Mesenchymal stem cell (in vitro differentiated cells and primary cell): ENCODE data around the gene GPRIN2.

Experiments
- DNase-seq: peaks from one replicate; pipeline ENCODE4 v3.0.0-alpha.2; 2013
- H2AFZ ChIP-seq: one replicate; pipeline ENCODE4 v1.6.1; 2013; ENCODE audit warnings: low read depth, mild to moderate bottlenecking, control low read depth, inconsistent platforms, low read length, moderate library complexity
- H2AK5ac ChIP-seq: 2 replicates; pipeline ENCODE4 v1.6.1; 2013; ENCODE audit warnings: low read length, moderate library complexity, mild to moderate bottlenecking, inconsistent platforms; ENCODE audit not compliant: severe bottlenecking
- H2BK120ac ChIP-seq: one replicate; pipeline ENCODE4 v1.6.1; 2013; ENCODE audit warnings: low read depth, mild to moderate bottlenecking, inconsistent platforms, low read length, moderate library complexity
- H2BK12ac ChIP-seq, 2 experiments: one replicate each; pipeline ENCODE4 v1.6.1; 2013; ENCODE audit warnings: inconsistent platforms in 2 of 2, low read length in 2 of 2, mild to moderate bottlenecking in 2 of 2, moderate library complexity in 2 of 2, control low read depth in 1 of 2
- H2BK15ac ChIP-seq: one replicate; pipeline ENCODE4 v1.6.1; 2013; ENCODE audit warnings: mild to moderate bottlenecking, low read depth, inconsistent platforms; ENCODE audit not compliant: poor library complexity, severe bottlenecking
- H2BK5ac ChIP-seq: 2 replicates; pipeline ENCODE4 v1.6.1; 2013; ENCODE audit warnings: low read depth, mild to moderate bottlenecking, low read length, control low read depth, inconsistent platforms; ENCODE audit not compliant: poor library complexity, severe bottlenecking
- H3K14ac ChIP-seq, 2 experiments: one replicate each; pipeline ENCODE4 v1.6.1; 2013; ENCODE audit warnings: inconsistent platforms in 2 of 2, low read length in 2 of 2, control low read depth in 1 of 2, mild to moderate bottlenecking in 1 of 2, moderate library complexity in 1 of 2
- H3K18ac ChIP-seq, 2 experiments: one replicate each; pipeline ENCODE4 v1.6.1; 2013; ENCODE audit warnings: inconsistent platforms in 2 of 2, low read length in 2 of 2, control low read depth in 1 of 2, low read depth in 1 of 2, mild to moderate bottlenecking in 1 of 2
- H3K23ac ChIP-seq, 2 experiments: one replicate each; pipeline ENCODE4 v1.6.1; 2013; ENCODE audit warnings: inconsistent platforms in 2 of 2, low read length in 2 of 2, mild to moderate bottlenecking in 2 of 2, moderate library complexity in 2 of 2, control low read depth in 1 of 2
- H3K27ac ChIP-seq: 2 replicates; pipeline ENCODE4 v1.5.1; 2013; ENCODE audit warnings: mild to moderate bottlenecking, moderate library complexity, low read length, control low read depth, inconsistent platforms; ENCODE audit not compliant: poor library complexity, severe bottlenecking
- H3K27me3 ChIP-seq, 2 experiments: 2 replicates each; pipeline versions ENCODE4 v1.6.1 to v1.7.0; 2013; ENCODE audit warnings: low read length in 2 of 2, mild to moderate bottlenecking in 2 of 2, moderate library complexity in 2 of 2, control low read depth in 1 of 2, inconsistent platforms in 1 of 2; ENCODE audit not compliant: control insufficient read depth in 1 of 2, insufficient read depth in 1 of 2
- H3K36me3 ChIP-seq, 2 experiments: 2 replicates each; pipeline versions ENCODE4 v1.6.1 to v1.7.0; 2013; ENCODE audit warnings: low read length in 2 of 2, control low read depth in 1 of 2, inconsistent platforms in 1 of 2, low read depth in 1 of 2, mild to moderate bottlenecking in 1 of 2; ENCODE audit not compliant: insufficient read depth in 2 of 2, control insufficient read depth in 1 of 2
- H3K4ac ChIP-seq, 2 experiments: one replicate each; pipeline ENCODE4 v1.6.1; 2013; ENCODE audit warnings: inconsistent platforms in 2 of 2, low read length in 2 of 2, mild to moderate bottlenecking in 2 of 2, moderate library complexity in 2 of 2, control low read depth in 1 of 2, low read depth in 1 of 2
- H3K4me1 ChIP-seq: 2 replicates; pipeline ENCODE4 v1.6.1; 2013; ENCODE audit warnings: low read depth, low read length, control low read depth; ENCODE audit not compliant: control insufficient read depth, insufficient read depth
- H3K4me2 ChIP-seq: 2 replicates; pipeline ENCODE4 v1.6.1; 2013; ENCODE audit warnings: low read length, mild to moderate bottlenecking, inconsistent platforms; ENCODE audit not compliant: poor library complexity, severe bottlenecking
- H3K4me3 ChIP-seq, 2 experiments: 2 replicates each; pipeline versions ENCODE4 v1.5.1 to v1.7.0; 2013; ENCODE audit warnings: low read length in 2 of 2, mild to moderate bottlenecking in 2 of 2, control low read depth in 1 of 2, low read depth in 1 of 2; ENCODE audit not compliant: insufficient read depth in 1 of 2
- H3K79me1 ChIP-seq: replicated peaks from 2 replicates; pipeline ENCODE4 v1.6.1; 2013; ENCODE audit warnings: mild to moderate bottlenecking, control low read depth, low read length, inconsistent platforms; ENCODE audit not compliant: poor library complexity, severe bottlenecking
- H3K9ac ChIP-seq: 2 replicates; pipeline ENCODE4 v1.7.0; 2013; ENCODE audit warnings: mild to moderate bottlenecking, low read length, moderate library complexity
- H3K9me3 ChIP-seq: 2 replicates; pipeline ENCODE4 v1.7.0; 2013; ENCODE audit warnings: mild to moderate bottlenecking, low read length; ENCODE audit not compliant: control insufficient read depth
- H4K8ac ChIP-seq: one replicate; pipeline ENCODE4 v1.6.1; 2013; ENCODE audit warnings: inconsistent platforms, mild to moderate bottlenecking, low read length, moderate library complexity
- H4K91ac ChIP-seq: one replicate; pipeline ENCODE4 v1.6.1; 2013; ENCODE audit warnings: mild to moderate bottlenecking, low read length, inconsistent platforms
- WGBS: methylation state at CpG from one replicate; pipeline ENCODE4 v1.1.7; 2013; ENCODE audit warnings: mixed read lengths; 5-methylcytosine and 5-hydroxymethylcytosine counted together

The GPRIN2 gene

GRCh38 chr10:46553238-46554049 lies 3.0 kb downstream of the GPRIN2 start:
- no peak overlapping the region for H3K4me2 ChIP-seq
- peaks cover 25% of the 10 kb centered on the region for H3K4me1 ChIP-seq
- no peak overlapping the region for H2BK15ac ChIP-seq
- no peak overlapping the region for H2AFZ ChIP-seq
- H3K4ac ChIP-seq, result no peak overlapping the region
- H2BK12ac ChIP-seq, result no peak overlapping the region
- H3K14ac ChIP-seq, result no peak overlapping the region
- H3K79me1 ChIP-seq, result no peaks in the 10 kb centered on the region
- DNase-seq, result no peak
- WGBS, result 52% methylated on average over 2 of the region's 2 CpGs
- H3K18ac ChIP-seq, result no peak overlapping the region
- no peak overlapping the region for H2AK5ac ChIP-seq
- H3K27me3 ChIP-seq, result peaks cover 38 to 95% of the 10 kb centered on the region in 2 experiments
- H3K23ac ChIP-seq, result no peak overlapping the region
- H3K9ac ChIP-seq, result no peak overlapping the region
- H3K27ac ChIP-seq, result no peak overlapping the region
- no peak overlapping the region for H3K4me3 ChIP-seq
- H2BK5ac ChIP-seq, result no peak overlapping the region
- H4K91ac ChIP-seq, result no peak overlapping the region
- no peak overlapping the region for H4K8ac ChIP-seq
- no peaks in the 10 kb centered on the region for H3K9me3 ChIP-seq
- H2BK120ac ChIP-seq, result no peak overlapping the region
- peaks cover 0 to 20% of the 10 kb centered on the region in 2 experiments for H3K36me3 ChIP-seq

GRCh38 chr10:46552526-46553237 lies 3.8 kb downstream of the GPRIN2 start:
- WGBS, result 89% methylated on average over 10 of the region's 10 CpGs
- Histone ChIP-seq H2BK120ac (no peak overlapping the region), H4K8ac (no peak overlapping the region), H3K4me1 (peaks cover 30% of the 10 kb centered on the region), H4K91ac (no peak overlapping the region), H3K36me3 (peaks cover 0 to 20% of the 10 kb centered on the region in 2 experiments), H3K14ac (no peak overlapping the region), H3K4me2 (no peak overlapping the region), H2AK5ac (no peak overlapping the region), H2BK5ac (no peak overlapping the region), H3K18ac (no peak overlapping the region), H3K9ac (no peak overlapping the region), H3K27me3 (peaks cover 30 to 95% of the 10 kb centered on the region in 2 experiments), H3K23ac (no peak overlapping the region), H2BK12ac (no peak overlapping the region), H3K4me3 (no peak overlapping the region), H3K79me1 (no peaks in the 10 kb centered on the region), H3K27ac (no peak overlapping the region), H2BK15ac (no peak overlapping the region), H3K4ac (no peak overlapping the region), H2AFZ (no peak overlapping the region), H3K9me3 (no peaks in the 10 kb centered on the region)
- DNase-seq, result no peak

- H2AFZ ChIP-seq, result no peak overlapping the region
- 80% methylated on average over 12 of the region's 12 CpGs for WGBS
- no peak overlapping the region for H2BK120ac ChIP-seq
- H3K18ac ChIP-seq, result no peak overlapping the region
- H3K27ac ChIP-seq, result no peak overlapping the region
- H2AK5ac ChIP-seq, result no peak overlapping the region
- H3K27me3 ChIP-seq, result peaks cover 23 to 95% of the 10 kb centered on the region in 2 experiments
- no peaks in the 10 kb centered on the region for H3K79me1 ChIP-seq
- no peak overlapping the region for H2BK15ac ChIP-seq
- no peak overlapping the region for H4K91ac ChIP-seq
- H3K36me3 ChIP-seq, result peaks cover 0 to 26% of the 10 kb centered on the region in 2 experiments
- no peak for DNase-seq
- H2BK5ac ChIP-seq, result no peak overlapping the region
- H3K4me1 ChIP-seq, result peaks cover 28% of the 10 kb centered on the region
- H3K9ac ChIP-seq, result no peak overlapping the region
- H2BK12ac ChIP-seq, result no peak overlapping the region
- H3K4ac ChIP-seq, result no peak overlapping the region
- H3K4me3 ChIP-seq, result no peak overlapping the region
- H3K23ac ChIP-seq, result no peak overlapping the region
- H3K9me3 ChIP-seq, result no peaks in the 10 kb centered on the region
- H4K8ac ChIP-seq, result no peak overlapping the region
- H3K4me2 ChIP-seq, result no peak overlapping the region
- peak overlapping the region in 1 of 2 experiments; percentile 2 for H3K14ac ChIP-seq
Measured at GRCh38 chr10:46551701-46552525, 4.5 kb downstream of the GPRIN2 start.
